ENCODE measurements around the gene SETD5.

Gene SETD5

GRCh38 chr3:9388562-9389272 lies 8.7 kb upstream of the SETD5 start:
- no peak for DNase-seq (ENCODE audit: low spot score)
- TF ChIP-seq CTCF (IDR thresholded peaks at IDR 0.05; ENCODE audit: extremely low read depth, missing control alignments): no peak

GRCh38 chr3:9390265-9390888 lies 7.0 kb upstream of the SETD5 start:
- no peak for DNase-seq (ENCODE audit: low spot score)

GRCh38 chr3:9392041-9392440 lies 5.4 kb upstream of the SETD5 start:
- DNase-seq (ENCODE audit: low spot score): no peak
- no peak for TF ChIP-seq CTCF (IDR thresholded peaks at IDR 0.05; ENCODE audit: extremely low read depth, missing control alignments)

More at GRCh38 chr3:9390265-9390888, 7.0 kb upstream of the SETD5 start:
- no peak for TF ChIP-seq CTCF (IDR thresholded peaks at IDR 0.05; ENCODE audit: extremely low read depth, missing control alignments)

GRCh38 chr3:9395570-9396300 lies 1.7 kb upstream of the SETD5 start:
- TF ChIP-seq CTCF (IDR thresholded peaks at IDR 0.05; ENCODE audit: extremely low read depth, missing control alignments): no peak
- DNase-seq (ENCODE audit: low spot score): no peak

- TF ChIP-seq CTCF (IDR thresholded peaks at IDR 0.05; ENCODE audit: extremely low read depth, missing control alignments): no peak
- DNase-seq (ENCODE audit: low spot score): peak; percentile 76
These were observed 1.1 kb upstream of the SETD5 start for GRCh38 chr3:9396301-9396631.

- no peak for TF ChIP-seq CTCF (IDR thresholded peaks at IDR 0.05; ENCODE audit: extremely low read depth, missing control alignments)
These were observed 633 bp upstream of the SETD5 start for GRCh38 chr3:9396632-9397331.

More at GRCh38 chr3:9396632-9397331, 633 bp upstream of the SETD5 start:
- DNase-seq (ENCODE audit: low spot score): peak; percentile 93
